ENCODE results near the gene ATL2. TPM values are rescaled to one million over a fixed set of nuclear protein-coding genes. Genes with fewer than 3 reads are reported as not detected.
"Not testable (repeated sequence)": the region's sequence is repeated elsewhere in the genome, so short reads cannot be mapped to it uniquely, and the experiment has no call there.

Gene ATL2
- total RNA-seq, 1 experiment from 2014 or later: 85.5 TPM

GRCh38 chr2:38322224-38322914 is 54.7 kb downstream of the ATL2 start:
- H3K27me3 ChIP-seq (replicated peaks; ENCODE audit: insufficient read depth, low read depth, low read length, poor library complexity): no peaks in the 10 kb centered on the region
- peaks cover 6% of the 10 kb centered on the region for H3K4me1 ChIP-seq (ENCODE audit: insufficient read depth, low read length, poor library complexity, severe bottlenecking)
- ChIA-PET POLR2A (ENCODE audit: low non-redundant PET) (no interaction called here), CTCF (no interaction called here)
- intact Hi-C loops (cut with micrococcal nuclease; ENCODE audit: unreplicated experiment): no loop called here
- DNase-seq (ENCODE audit: low spot score): no peak
- peaks cover 1% of the 10 kb centered on the region for H3K36me3 ChIP-seq (ENCODE audit: insufficient read depth, low read length, poor library complexity, severe bottlenecking)
- TF ChIP-seq EZH2 (IDR thresholded peaks at IDR 0.05; ENCODE audit: borderline replicate concordance, low read depth, low read length, poor library complexity, severe bottlenecking): no peak
- no peak for TF ChIP-seq CTCF (conservative IDR thresholded peaks at IDR 0.05; ENCODE audit: low read depth, low read length)
- no TSS peak for BruUV-seq (replicated peaks)
- no peak overlapping the region for H3K27ac ChIP-seq (ENCODE audit: low read depth, low read length, poor library complexity, severe bottlenecking)
- H3K4me3 ChIP-seq (ENCODE audit: low read depth, low read length, poor library complexity, severe bottlenecking): no peak overlapping the region
- no peaks in the 10 kb centered on the region for H3K9me3 ChIP-seq (ENCODE audit: low read depth, low read length, poor library complexity, severe bottlenecking)

- H3K4me1 ChIP-seq (ENCODE audit: insufficient read depth, low read length, poor library complexity, severe bottlenecking); BruUV-seq (replicated peaks); H3K27ac ChIP-seq (ENCODE audit: low read depth, low read length, poor library complexity, severe bottlenecking); H3K4me3 ChIP-seq (ENCODE audit: low read depth, low read length, poor library complexity, severe bottlenecking); POLR2A ChIA-PET (ENCODE audit: low non-redundant PET); H3K9me3 ChIP-seq (ENCODE audit: low read depth, low read length, poor library complexity, severe bottlenecking); H3K27me3 ChIP-seq (replicated peaks; ENCODE audit: insufficient read depth, low read depth, low read length, poor library complexity); DNase-seq (ENCODE audit: low spot score): not testable (repeated sequence)
- intact Hi-C loops (cut with micrococcal nuclease; ENCODE audit: unreplicated experiment): loop anchor here (5.0 to 10.0 kb wide), 3 partner anchors 273 to 516 kb away; no protein-coding TSS in a partner anchor
- H3K36me3 ChIP-seq (ENCODE audit: insufficient read depth, low read length, poor library complexity, severe bottlenecking): peaks cover 26% of the 10 kb centered on the region
- CTCF ChIA-PET: interaction anchor here (0.7 kb wide), 1 partner anchor 191 kb away, joined by 4 read pairs; no protein-coding TSS in a partner anchor
These were observed 57.8 kb downstream of the ATL2 start for GRCh38 chr2:38319240-38319639.

GRCh38 chr2:38317725-38318124 is 59.3 kb downstream of the ATL2 start:
- ChIA-PET POLR2A (ENCODE audit: low non-redundant PET) (no interaction called here), CTCF (interaction anchor here (2.9 kb wide), 1 partner anchor 191 kb away, joined by 23 read pairs; no protein-coding TSS in a partner anchor)
- BruUV-seq (replicated peaks): no TSS peak
- DNase-seq (ENCODE audit: low spot score): no peak
- H3K9me3 ChIP-seq (ENCODE audit: low read depth, low read length, poor library complexity, severe bottlenecking): no peaks in the 10 kb centered on the region
- intact Hi-C loops (cut with micrococcal nuclease; ENCODE audit: unreplicated experiment): loop anchor here (5.0 to 10.0 kb wide), 3 partner anchors 275 to 517 kb away; no protein-coding TSS in a partner anchor
- H3K4me3 ChIP-seq (ENCODE audit: low read depth, low read length, poor library complexity, severe bottlenecking): no peak overlapping the region
- H3K36me3 ChIP-seq (ENCODE audit: insufficient read depth, low read length, poor library complexity, severe bottlenecking): peaks cover 41% of the 10 kb centered on the region
- TF ChIP-seq CTCF (conservative IDR thresholded peaks at IDR 0.05; ENCODE audit: low read depth, low read length) (no peak), EZH2 (IDR thresholded peaks at IDR 0.05; ENCODE audit: borderline replicate concordance, low read depth, low read length, poor library complexity, severe bottlenecking) (no peak)
- peaks cover 4% of the 10 kb centered on the region for H3K4me1 ChIP-seq (ENCODE audit: insufficient read depth, low read length, poor library complexity, severe bottlenecking)
- H3K27ac ChIP-seq (ENCODE audit: low read depth, low read length, poor library complexity, severe bottlenecking): no peak overlapping the region
- no peaks in the 10 kb centered on the region for H3K27me3 ChIP-seq (replicated peaks; ENCODE audit: insufficient read depth, low read depth, low read length, poor library complexity)

Measured in A673 (cell line).